ENCODE results near the gene IL6ST.
"Not testable (repeated sequence)": the region's sequence is repeated elsewhere in the genome, so short reads cannot be mapped to it uniquely, and the experiment has no call there.

IL6ST gene

GRCh38 chr5:56011835-56012234 is 17.1 kb upstream of the IL6ST start:
- Histone ChIP-seq H3K27ac (peak overlapping the region in 5 of 11 experiments; percentile 1 to 69 (median 18); a peak in 5 of 22 replicates), H3K4me2 (peak overlapping the region in 5 of 11 experiments; percentile 24 to 61 (median 51); a peak in 9 of 22 replicates)

GRCh38 chr5:56010431-56010830 is 15.7 kb upstream of the IL6ST start:
- no peak overlapping the region for H3K27ac ChIP-seq
- no peak for TF ChIP-seq Cebpa-rat (IDR thresholded peaks at IDR 0.05)
- peaks cover 0 to 18% (median 7%) of the 10 kb centered on the region in 11 experiments; a peak in 16 of 22 replicates for H3K9me3 ChIP-seq (replicated peaks in 1 of 11)

More at GRCh38 chr5:56011835-56012234, 17.1 kb upstream of the IL6ST start:
- Histone ChIP-seq H3K9ac (peak overlapping the region in 1 of 11 experiments; percentile 40; a peak in 1 of 22 replicates), H3K4me1 (peaks cover 0 to 26% (median 9%) of the 10 kb centered on the region in 10 experiments; a peak in 11 of 20 replicates), H3K27me3 (no peaks in the 10 kb centered on the region), H4K20me1 (no peaks in the 10 kb centered on the region), H3K4me3 (no peak overlapping the region), H3K36me3 (no peaks in the 10 kb centered on the region), H3K9me3 (replicated peaks in 1 of 11) (peaks cover 11 to 32% (median 19%) of the 10 kb centered on the region in 11 experiments)
- no peak for TF ChIP-seq Cebpa-rat (IDR thresholded peaks at IDR 0.05)

GRCh38 chr5:56006600-56006999 is 11.8 kb upstream of the IL6ST start:
- Histone ChIP-seq H3K36me3 (no peaks in the 10 kb centered on the region), H4K20me1 (no peaks in the 10 kb centered on the region), H3K4me2 (no peak overlapping the region), H3K4me1 (peaks cover 0 to 27% (median 0%) of the 10 kb centered on the region in 10 experiments; a peak in 6 of 20 replicates), H3K27ac (no peak overlapping the region), H3K27me3 (no peaks in the 10 kb centered on the region), H3K9ac (no peak overlapping the region), H3K4me3 (no peak overlapping the region), H3K9me3 (replicated peaks in 1 of 11) (peaks cover 0 to 12% (median 10%) of the 10 kb centered on the region in 11 experiments; a peak in 17 of 22 replicates)
- TF ChIP-seq Cebpa-rat (IDR thresholded peaks at IDR 0.05) = no peak

More at GRCh38 chr5:56010431-56010830, 15.7 kb upstream of the IL6ST start:
- no peaks in the 10 kb centered on the region for H3K36me3 ChIP-seq
- H3K4me2 ChIP-seq = no peak overlapping the region
- no peak overlapping the region for H3K4me3 ChIP-seq
- H3K9ac ChIP-seq = no peak overlapping the region
- no peaks in the 10 kb centered on the region for H3K27me3 ChIP-seq
- H4K20me1 ChIP-seq = no peaks in the 10 kb centered on the region
- peaks cover 0 to 26% (median 9%) of the 10 kb centered on the region in 10 experiments; a peak in 11 of 20 replicates for H3K4me1 ChIP-seq

- Histone ChIP-seq H3K4me1 (peaks cover 0 to 25% (median 0%) of the 10 kb centered on the region in 10 experiments; a peak in 6 of 20 replicates), H3K4me2 (no peak overlapping the region), H4K20me1 (no peaks in the 10 kb centered on the region), H3K9me3 (replicated peaks in 1 of 11) (peaks cover 0 to 16% (median 11%) of the 10 kb centered on the region in 11 experiments; a peak in 17 of 22 replicates), H3K27ac (no peak overlapping the region), H3K4me3 (no peak overlapping the region), H3K36me3 (no peaks in the 10 kb centered on the region), H3K9ac (no peak overlapping the region), H3K27me3 (no peaks in the 10 kb centered on the region)
- no peak for TF ChIP-seq Cebpa-rat (IDR thresholded peaks at IDR 0.05)
These were observed 11.3 kb upstream of the IL6ST start for GRCh38 chr5:56006094-56006493.

GRCh38 chr5:56004874-56005273 is 10.1 kb upstream of the IL6ST start:
- peaks cover 0 to 17% (median 11%) of the 10 kb centered on the region in 11 experiments; a peak in 17 of 22 replicates for H3K9me3 ChIP-seq (replicated peaks in 1 of 11)
- no peak overlapping the region for H3K4me3 ChIP-seq
- H4K20me1 ChIP-seq = no peaks in the 10 kb centered on the region
- H3K9ac ChIP-seq = no peak overlapping the region
- no peaks in the 10 kb centered on the region for H3K27me3 ChIP-seq
- H3K4me2 ChIP-seq = no peak overlapping the region
- no peak overlapping the region for H3K27ac ChIP-seq
- TF ChIP-seq Cebpa-rat (IDR thresholded peaks at IDR 0.05) = no peak
- peaks cover 0 to 25% (median 0%) of the 10 kb centered on the region in 10 experiments; a peak in 5 of 20 replicates for H3K4me1 ChIP-seq
- H3K36me3 ChIP-seq = no peaks in the 10 kb centered on the region

GRCh38 chr5:56003679-56004078 is 8.9 kb upstream of the IL6ST start:
- Histone ChIP-seq H3K27ac (no peak overlapping the region), H3K36me3 (no peaks in the 10 kb centered on the region), H3K4me1 (peaks cover 0 to 25% (median 0%) of the 10 kb centered on the region in 10 experiments; a peak in 5 of 20 replicates), H3K9me3 (replicated peaks in 1 of 11) (peaks cover 0 to 17% (median 11%) of the 10 kb centered on the region in 11 experiments; a peak in 17 of 22 replicates), H3K27me3 (no peaks in the 10 kb centered on the region), H3K9ac (no peak overlapping the region), H4K20me1 (no peaks in the 10 kb centered on the region), H3K4me3 (no peak overlapping the region), H3K4me2 (peak overlapping the region in 3 of 11 experiments; percentile 18 to 57 (median 33); a peak in 5 of 22 replicates)
- TF ChIP-seq Cebpa-rat (IDR thresholded peaks at IDR 0.05) = no peak

- TF ChIP-seq Cebpa-rat (IDR thresholded peaks at IDR 0.05) = no peak
- H3K9ac ChIP-seq = no peak overlapping the region
These were observed 8.4 kb upstream of the IL6ST start for GRCh38 chr5:56003179-56003578.

GRCh38 chr5:56002303-56002702 is 7.5 kb upstream of the IL6ST start:
- no peak for TF ChIP-seq Cebpa-rat (IDR thresholded peaks at IDR 0.05)
- H3K36me3 ChIP-seq = no peaks in the 10 kb centered on the region
- peaks cover 0 to 31% (median 0%) of the 10 kb centered on the region in 10 experiments; a peak in 8 of 20 replicates for H3K4me1 ChIP-seq
- H4K20me1 ChIP-seq = no peaks in the 10 kb centered on the region
- no peak overlapping the region for H3K27ac ChIP-seq
- H3K9ac ChIP-seq = no peak overlapping the region
- H3K9me3 ChIP-seq (replicated peaks in 1 of 11) = peaks cover 0 to 17% (median 11%) of the 10 kb centered on the region in 11 experiments; a peak in 17 of 22 replicates
- H3K27me3 ChIP-seq = no peaks in the 10 kb centered on the region
- H3K4me3 ChIP-seq = no peak overlapping the region
- no peak overlapping the region for H3K4me2 ChIP-seq

More at GRCh38 chr5:56003179-56003578, 8.4 kb upstream of the IL6ST start:
- peak overlapping the region in 2 of 11 experiments; percentile 33 to 57; a peak in 3 of 22 replicates for H3K4me2 ChIP-seq
- H3K27ac ChIP-seq = no peak overlapping the region; a peak in 1 of 22 replicates
- peaks cover 0 to 17% (median 11%) of the 10 kb centered on the region in 11 experiments; a peak in 17 of 22 replicates for H3K9me3 ChIP-seq (replicated peaks in 1 of 11)
- H3K27me3 ChIP-seq = no peaks in the 10 kb centered on the region
- no peaks in the 10 kb centered on the region for H3K36me3 ChIP-seq
- H3K4me3 ChIP-seq = no peak overlapping the region
- no peaks in the 10 kb centered on the region for H4K20me1 ChIP-seq
- peaks cover 0 to 25% (median 0%) of the 10 kb centered on the region in 10 experiments; a peak in 5 of 20 replicates for H3K4me1 ChIP-seq

GRCh38 chr5:56000221-56000620 is 5.5 kb upstream of the IL6ST start:
- H4K20me1 ChIP-seq, H3K4me3 ChIP-seq, H3K27ac ChIP-seq, H3K36me3 ChIP-seq, H3K27me3 ChIP-seq, H3K4me2 ChIP-seq, H3K9ac ChIP-seq: not testable (repeated sequence)
- Histone ChIP-seq H3K4me1 (peaks cover 7 to 48% (median 9%) of the 10 kb centered on the region in 10 experiments; a peak in 14 of 20 replicates), H3K9me3 (replicated peaks in 1 of 11) (peaks cover 0 to 17% (median 11%) of the 10 kb centered on the region in 11 experiments; a peak in 17 of 22 replicates)
